ENCODE data around the gene RPL13.

GRCh38 chr16:89600956-89601355, 40.5 kb downstream of the RPL13 start:
- no peak for TF ChIP-seq CTCF (IDR thresholded peaks at IDR 0.05; ENCODE audit: low read length)
- TF ChIP-seq EZH2 (optimal IDR thresholded peaks at IDR 0.05; ENCODE audit: low read depth, low read length): no peak
- no peak for TF ChIP-seq EZH2phosphoT487 (IDR thresholded peaks at IDR 0.05; ENCODE audit: low read length)

Measured in MM.1S (cell line).